HL-60 (cell line): Measurements from ENCODE around the gene SLC22A12.

Experiments
- DNase-seq, 2 experiments: peaks; one replicate each; pipeline ENCODE4 v3.0.0-alpha.2; 2010 to 2020; ENCODE audit warnings: low read depth in 1 of 2, low spot score in 1 of 2
- H3K27ac ChIP-seq: fragments of 250-450 bp; sonication (Bioruptor Pico); replicated peaks from 2 replicates; pipeline ENCODE4 v1.5.1; 2020; ENCODE audit warnings: mild to moderate bottlenecking, moderate library complexity
- H3K27me3 ChIP-seq: fragments of 250-450 bp; sonication (Bioruptor Pico); 2 replicates; pipeline ENCODE4 v1.5.1; 2021; ENCODE audit warnings: mild to moderate bottlenecking, moderate library complexity; ENCODE audit not compliant: insufficient read depth, poor library complexity, severe bottlenecking
- H3K4me3 ChIP-seq: replicated peaks from 2 replicates; pipeline ENCODE4 v1.5.1; 2011; ENCODE audit warnings: mild to moderate bottlenecking, control low read depth, low read length; ENCODE audit not compliant: insufficient read depth
- GABPA ChIP-seq: IDR thresholded peaks from 2 replicates; pipeline ENCODE4 v1.6.1; 2012; ENCODE audit warnings: low read depth
- POLR2AphosphoS5 ChIP-seq: IDR thresholded peaks from 2 replicates; pipeline ENCODE4 v1.6.1; 2012; ENCODE audit warnings: low read depth
- SPI1 ChIP-seq: IDR thresholded peaks from 2 replicates; pipeline ENCODE4 v1.6.1; 2012; ENCODE audit warnings: low read depth, mild to moderate bottlenecking, borderline replicate concordance
- TF ChIP-seq, protein P1 (sequence below): IDR thresholded peaks from one replicate; pipeline ENCODE4 v1.5.1; 2011; ENCODE audit warnings: low read length, control low read depth, inconsistent platforms; ENCODE audit not compliant: insufficient read depth
- TF ChIP-seq, protein P2 (sequence below): IDR thresholded peaks from 2 replicates; pipeline ENCODE4 v1.6.1; 2012; ENCODE audit warnings: low read depth; ENCODE audit not compliant: insufficient replicate concordance

The SLC22A12 gene

DNA sequence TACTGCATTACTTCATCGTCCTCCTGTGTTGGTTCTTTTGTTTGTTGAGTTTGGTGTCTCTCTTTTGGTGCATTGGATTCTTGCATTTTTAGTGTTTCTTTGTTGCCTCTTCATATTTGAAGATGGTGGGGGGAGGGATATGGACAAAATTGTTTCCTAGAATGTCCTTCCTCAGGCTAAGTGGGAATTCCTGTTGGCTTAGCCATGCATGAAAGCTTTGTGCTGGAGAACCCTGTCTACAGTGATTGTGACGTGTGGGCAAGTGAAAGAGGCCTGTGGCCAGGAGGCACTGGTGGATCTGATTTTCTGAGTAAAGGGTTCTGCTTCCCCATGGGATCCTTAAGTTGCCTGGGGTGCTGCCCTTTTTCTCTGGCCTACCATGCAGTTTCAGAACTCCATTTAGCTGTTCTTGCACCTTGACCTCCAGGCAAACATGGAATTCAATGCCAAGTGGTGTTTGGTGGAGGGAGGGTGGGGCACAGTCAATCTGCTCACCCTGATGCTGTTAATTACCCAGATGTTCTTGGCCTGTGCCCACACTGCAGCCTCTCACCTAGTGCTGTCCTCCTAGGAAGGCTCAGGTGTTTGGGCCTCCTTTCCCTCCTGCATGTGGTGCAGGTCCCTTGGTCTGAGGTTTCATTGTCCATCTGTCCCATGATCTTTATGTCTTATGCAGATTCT is 46.3 kb upstream of the SLC22A12 start:
- no peak overlapping the region for H3K4me3 ChIP-seq
- no peaks in the 10 kb centered on the region for H3K27me3 ChIP-seq
- TF ChIP-seq, protein P1, sequence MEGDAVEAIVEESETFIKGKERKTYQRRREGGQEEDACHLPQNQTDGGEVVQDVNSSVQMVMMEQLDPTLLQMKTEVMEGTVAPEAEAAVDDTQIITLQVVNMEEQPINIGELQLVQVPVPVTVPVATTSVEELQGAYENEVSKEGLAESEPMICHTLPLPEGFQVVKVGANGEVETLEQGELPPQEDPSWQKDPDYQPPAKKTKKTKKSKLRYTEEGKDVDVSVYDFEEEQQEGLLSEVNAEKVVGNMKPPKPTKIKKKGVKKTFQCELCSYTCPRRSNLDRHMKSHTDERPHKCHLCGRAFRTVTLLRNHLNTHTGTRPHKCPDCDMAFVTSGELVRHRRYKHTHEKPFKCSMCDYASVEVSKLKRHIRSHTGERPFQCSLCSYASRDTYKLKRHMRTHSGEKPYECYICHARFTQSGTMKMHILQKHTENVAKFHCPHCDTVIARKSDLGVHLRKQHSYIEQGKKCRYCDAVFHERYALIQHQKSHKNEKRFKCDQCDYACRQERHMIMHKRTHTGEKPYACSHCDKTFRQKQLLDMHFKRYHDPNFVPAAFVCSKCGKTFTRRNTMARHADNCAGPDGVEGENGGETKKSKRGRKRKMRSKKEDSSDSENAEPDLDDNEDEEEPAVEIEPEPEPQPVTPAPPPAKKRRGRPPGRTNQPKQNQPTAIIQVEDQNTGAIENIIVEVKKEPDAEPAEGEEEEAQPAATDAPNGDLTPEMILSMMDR: no peak
- TF ChIP-seq POLR2AphosphoS5 (no peak), GABPA (no peak)
- TF ChIP-seq, protein P2, sequence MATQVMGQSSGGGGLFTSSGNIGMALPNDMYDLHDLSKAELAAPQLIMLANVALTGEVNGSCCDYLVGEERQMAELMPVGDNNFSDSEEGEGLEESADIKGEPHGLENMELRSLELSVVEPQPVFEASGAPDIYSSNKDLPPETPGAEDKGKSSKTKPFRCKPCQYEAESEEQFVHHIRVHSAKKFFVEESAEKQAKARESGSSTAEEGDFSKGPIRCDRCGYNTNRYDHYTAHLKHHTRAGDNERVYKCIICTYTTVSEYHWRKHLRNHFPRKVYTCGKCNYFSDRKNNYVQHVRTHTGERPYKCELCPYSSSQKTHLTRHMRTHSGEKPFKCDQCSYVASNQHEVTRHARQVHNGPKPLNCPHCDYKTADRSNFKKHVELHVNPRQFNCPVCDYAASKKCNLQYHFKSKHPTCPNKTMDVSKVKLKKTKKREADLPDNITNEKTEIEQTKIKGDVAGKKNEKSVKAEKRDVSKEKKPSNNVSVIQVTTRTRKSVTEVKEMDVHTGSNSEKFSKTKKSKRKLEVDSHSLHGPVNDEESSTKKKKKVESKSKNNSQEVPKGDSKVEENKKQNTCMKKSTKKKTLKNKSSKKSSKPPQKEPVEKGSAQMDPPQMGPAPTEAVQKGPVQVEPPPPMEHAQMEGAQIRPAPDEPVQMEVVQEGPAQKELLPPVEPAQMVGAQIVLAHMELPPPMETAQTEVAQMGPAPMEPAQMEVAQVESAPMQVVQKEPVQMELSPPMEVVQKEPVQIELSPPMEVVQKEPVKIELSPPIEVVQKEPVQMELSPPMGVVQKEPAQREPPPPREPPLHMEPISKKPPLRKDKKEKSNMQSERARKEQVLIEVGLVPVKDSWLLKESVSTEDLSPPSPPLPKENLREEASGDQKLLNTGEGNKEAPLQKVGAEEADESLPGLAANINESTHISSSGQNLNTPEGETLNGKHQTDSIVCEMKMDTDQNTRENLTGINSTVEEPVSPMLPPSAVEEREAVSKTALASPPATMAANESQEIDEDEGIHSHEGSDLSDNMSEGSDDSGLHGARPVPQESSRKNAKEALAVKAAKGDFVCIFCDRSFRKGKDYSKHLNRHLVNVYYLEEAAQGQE: no peak
- DNase-seq: no peak
- no peak overlapping the region for H3K27ac ChIP-seq

GRCh38 chr11:64545619-64546018 is 45.4 kb upstream of the SLC22A12 start:
- no peak for DNase-seq
- Histone ChIP-seq H3K4me3 (no peak overlapping the region), H3K27ac (no peak overlapping the region), H3K27me3 (no peaks in the 10 kb centered on the region)
- TF ChIP-seq, protein P2: no peak
- no peak for TF ChIP-seq GABPA

GRCh38 chr11:64546176-64546575 is 44.8 kb upstream of the SLC22A12 start:
- TF ChIP-seq, protein P1: no peak
- TF ChIP-seq POLR2AphosphoS5 (no peak), SPI1 (no peak)
- TF ChIP-seq, protein P2: no peak
- Histone ChIP-seq H3K27me3 (no peaks in the 10 kb centered on the region), H3K4me3 (no peak overlapping the region), H3K27ac (no peak overlapping the region)
- DNase-seq: no peak

GRCh38 chr11:64546600-64546999 is 44.4 kb upstream of the SLC22A12 start:
- DNase-seq: no peak
- no peak overlapping the region for H3K4me3 ChIP-seq
- TF ChIP-seq GABPA (no peak), SPI1 (no peak), POLR2AphosphoS5 (no peak)
- TF ChIP-seq, protein P2: no peak
- TF ChIP-seq, protein P1: no peak
- H3K27me3 ChIP-seq: no peaks in the 10 kb centered on the region
- no peak overlapping the region for H3K27ac ChIP-seq
